Trophoblast cell (in vitro differentiated cells and primary cell): ENCODE data around the gene MYO5C.

ENCODE experiments used
- DNase-seq, 2 donors: peaks; one replicate each; pipeline ENCODE4 v3.0.0-alpha.2; 2016
- H2AFZ ChIP-seq: 2 replicates; pipeline ENCODE4 v1.6.1; 2013; ENCODE audit warnings: low read length, moderate library complexity, mild to moderate bottlenecking; ENCODE audit not compliant: insufficient read depth, poor library complexity
- H2AK5ac ChIP-seq: 2 replicates; pipeline ENCODE4 v1.6.1; 2013; ENCODE audit warnings: mild to moderate bottlenecking, low read length
- H2BK120ac ChIP-seq: 2 replicates; pipeline ENCODE4 v1.6.1; 2013; ENCODE audit warnings: low read length, mild to moderate bottlenecking, moderate library complexity; ENCODE audit not compliant: insufficient read depth, poor library complexity
- H2BK12ac ChIP-seq: 2 replicates; pipeline ENCODE4 v1.6.1; 2013; ENCODE audit warnings: mild to moderate bottlenecking, low read length, moderate library complexity
- H2BK5ac ChIP-seq: 2 replicates; pipeline ENCODE4 v1.6.1; 2013; ENCODE audit warnings: low read length, low read depth, moderate library complexity, mild to moderate bottlenecking; ENCODE audit not compliant: poor library complexity
- H3K14ac ChIP-seq: 2 replicates; pipeline ENCODE4 v1.6.1; 2013; ENCODE audit warnings: mild to moderate bottlenecking, low read length
- H3K18ac ChIP-seq: 2 replicates; pipeline ENCODE4 v1.6.1; 2013; ENCODE audit warnings: mild to moderate bottlenecking, low read length
- H3K23ac ChIP-seq: 2 replicates; pipeline ENCODE4 v1.6.1; 2013; ENCODE audit warnings: low read length
- H3K27ac ChIP-seq: 2 replicates; pipeline ENCODE4 v1.5.1; 2013; ENCODE audit warnings: low read depth, mild to moderate bottlenecking, inconsistent platforms, low read length, moderate library complexity
- H3K27me3 ChIP-seq: 2 replicates; pipeline ENCODE4 v1.6.1; 2013; ENCODE audit warnings: inconsistent platforms, mild to moderate bottlenecking, low read length, moderate library complexity; ENCODE audit not compliant: insufficient read depth
- H3K36me3 ChIP-seq, 2 experiments: 1 replicate in 1 of 2; 2 replicates in 1 of 2; pipeline ENCODE4 v1.6.1; 2013; ENCODE audit warnings: low read length in 2 of 2, mild to moderate bottlenecking in 2 of 2, moderate library complexity in 1 of 2; ENCODE audit not compliant: insufficient read depth in 2 of 2, control insufficient read depth in 1 of 2
- H3K4ac ChIP-seq: 2 replicates; pipeline ENCODE4 v1.6.1; 2013; ENCODE audit warnings: low read depth, mild to moderate bottlenecking, low read length, moderate library complexity
- H3K4me1 ChIP-seq, 2 experiments: 1 replicate in 1 of 2; 2 replicates in 1 of 2; pipeline ENCODE4 v1.6.1; 2013; ENCODE audit warnings: low read length in 2 of 2, mild to moderate bottlenecking in 2 of 2, moderate library complexity in 1 of 2; ENCODE audit not compliant: insufficient read depth in 2 of 2, control insufficient read depth in 1 of 2
- H3K4me2 ChIP-seq: 2 replicates; pipeline ENCODE4 v1.6.1; 2013; ENCODE audit warnings: inconsistent platforms, mild to moderate bottlenecking, low read length, moderate library complexity
- H3K4me3 ChIP-seq: 2 replicates; pipeline ENCODE4 v1.5.1; 2013; ENCODE audit warnings: mild to moderate bottlenecking, low read depth, low read length, inconsistent platforms
- H3K79me1 ChIP-seq: one replicate; pipeline ENCODE4 v1.6.1; 2013; ENCODE audit warnings: low read length
- H3K79me2 ChIP-seq: 2 replicates; pipeline ENCODE4 v1.6.1; 2013; ENCODE audit warnings: low read length, mild to moderate bottlenecking; ENCODE audit not compliant: control insufficient read depth, insufficient read depth, poor library complexity
- H3K9ac ChIP-seq: 2 replicates; pipeline ENCODE4 v1.6.1; 2013; ENCODE audit warnings: mild to moderate bottlenecking, low read length
- H3K9me3 ChIP-seq: 2 replicates; pipeline ENCODE4 v1.6.1; 2013; ENCODE audit warnings: low read depth, mild to moderate bottlenecking, control low read depth, inconsistent platforms, low read length; ENCODE audit not compliant: insufficient read depth
- H4K12ac ChIP-seq: 2 replicates; pipeline ENCODE4 v1.6.1; 2013; ENCODE audit warnings: low read depth, mild to moderate bottlenecking, low read length, moderate library complexity
- H4K8ac ChIP-seq: 2 replicates; pipeline ENCODE4 v1.6.1; 2013; ENCODE audit warnings: low read depth, mild to moderate bottlenecking, low read length, moderate library complexity
- H4K91ac ChIP-seq: one replicate; pipeline ENCODE4 v1.6.1; 2013; ENCODE audit warnings: low read depth, mild to moderate bottlenecking, low read length, moderate library complexity
- WGBS: extraction: QIAGEN DNeasy Blood & Tissue Kit; methylation state at CpG from one replicate; pipeline ENCODE4 v1.1.7; 2013; ENCODE audit warnings: missing lambda C conversion rate; ENCODE audit not compliant: insufficient read length, insufficient coverage; ENCODE audit errors: extremely low coverage; 5-methylcytosine and 5-hydroxymethylcytosine counted together

Gene MYO5C

GRCh38 chr15:52262364-52262763 lies 33.2 kb downstream of the MYO5C start:
- no peak overlapping the region for H3K9ac ChIP-seq
- peak overlapping the region; percentile 43 for H4K12ac ChIP-seq
- whole genome bisulfite sequencing, result no CpG with 5 or more reads among the region's 5 CpGs

GRCh38 chr15:52261498-52262242 lies 33.9 kb downstream of the MYO5C start:
- DNase-seq, result peak; percentile 79 to 84
- Histone ChIP-seq H4K91ac (peak overlapping the region; percentile 63), H4K12ac (peak overlapping the region; percentile 0)

More at GRCh38 chr15:52262364-52262763, 33.2 kb downstream of the MYO5C start:
- DNase-seq, result no peak
- Histone ChIP-seq H4K8ac (peak overlapping the region; percentile 67), H3K4me1 (peaks cover 21 to 26% of the 10 kb centered on the region in 2 experiments), H3K14ac (peak overlapping the region; percentile 71), H4K91ac (peak overlapping the region; percentile 82), H3K4ac (no peak overlapping the region), H2BK12ac (peak overlapping the region; percentile 66), H3K4me3 (no peak overlapping the region), H3K4me2 (no peak overlapping the region), H2BK5ac (peak overlapping the region; percentile 75), H3K18ac (peak overlapping the region; percentile 62), H3K27ac (peak overlapping the region; percentile 18), H2AFZ (no peak overlapping the region), H3K23ac (no peak overlapping the region), H3K79me1 (peaks cover 10% of the 10 kb centered on the region), H3K36me3 (no peaks in the 10 kb centered on the region), H3K27me3 (no peaks in the 10 kb centered on the region), H2AK5ac (peak overlapping the region; percentile 27), H3K9me3 (no peaks in the 10 kb centered on the region), H2BK120ac (peak overlapping the region; percentile 65), H3K79me2 (no peaks in the 10 kb centered on the region)

GRCh38 chr15:52261026-52261425 lies 34.6 kb downstream of the MYO5C start:
- peak overlapping the region; percentile 19 for H2BK12ac ChIP-seq
- peak overlapping the region; percentile 52 for H3K27ac ChIP-seq
- H2BK120ac ChIP-seq, result peak overlapping the region; percentile 35
- H3K18ac ChIP-seq, result no peak overlapping the region
- H3K9ac ChIP-seq, result no peak overlapping the region
- no peaks in the 10 kb centered on the region for H3K27me3 ChIP-seq
- peaks cover 10% of the 10 kb centered on the region for H3K79me1 ChIP-seq
- no peak overlapping the region for H3K4ac ChIP-seq
- H3K79me2 ChIP-seq, result no peaks in the 10 kb centered on the region
- H2AFZ ChIP-seq, result no peak overlapping the region
- H4K8ac ChIP-seq, result peak overlapping the region; percentile 14
- no CpG with 5 or more reads among the region's 10 CpGs for WGBS
- peak overlapping the region; percentile 63 for H4K91ac ChIP-seq
- H3K4me3 ChIP-seq, result no peak overlapping the region
- peak overlapping the region; percentile 24 for H2AK5ac ChIP-seq
- no peak overlapping the region for H3K4me2 ChIP-seq
- peak overlapping the region; percentile 0 for H4K12ac ChIP-seq
- H3K9me3 ChIP-seq, result no peaks in the 10 kb centered on the region
- peaks cover 21 to 26% of the 10 kb centered on the region in 2 experiments for H3K4me1 ChIP-seq
- no peak overlapping the region for H3K23ac ChIP-seq
- H3K36me3 ChIP-seq, result no peaks in the 10 kb centered on the region
- no peak overlapping the region for H2BK5ac ChIP-seq
- peak overlapping the region; percentile 62 for H3K14ac ChIP-seq
- DNase-seq, result no peak

More at GRCh38 chr15:52261498-52262242, 33.9 kb downstream of the MYO5C start:
- H3K9me3 ChIP-seq, result no peaks in the 10 kb centered on the region
- H3K27me3 ChIP-seq, result no peaks in the 10 kb centered on the region
- H3K4me1 ChIP-seq, result peaks cover 21 to 26% of the 10 kb centered on the region in 2 experiments
- H4K8ac ChIP-seq, result peak overlapping the region; percentile 14
- WGBS, result no CpG with 5 or more reads among the region's 8 CpGs
- H3K4me3 ChIP-seq, result no peak overlapping the region
- no peak overlapping the region for H3K9ac ChIP-seq
- H3K79me2 ChIP-seq, result no peaks in the 10 kb centered on the region
- H3K18ac ChIP-seq, result peak overlapping the region; percentile 67
- peak overlapping the region; percentile 35 for H2BK120ac ChIP-seq
- peak overlapping the region; percentile 42 for H2BK5ac ChIP-seq
- peak overlapping the region; percentile 8 for H2AFZ ChIP-seq
- peak overlapping the region; percentile 62 for H3K14ac ChIP-seq
- H2BK12ac ChIP-seq, result peak overlapping the region; percentile 19
- peak overlapping the region; percentile 25 for H3K4me2 ChIP-seq
- peaks cover 10% of the 10 kb centered on the region for H3K79me1 ChIP-seq
- H3K4ac ChIP-seq, result no peak overlapping the region
- peak overlapping the region; percentile 24 for H2AK5ac ChIP-seq
- no peak overlapping the region for H3K23ac ChIP-seq
- H3K27ac ChIP-seq, result peak overlapping the region; percentile 52
- H3K36me3 ChIP-seq, result no peaks in the 10 kb centered on the region

GRCh38 chr15:52259503-52259902 lies 36.1 kb downstream of the MYO5C start:
- Histone ChIP-seq H3K27me3 (no peaks in the 10 kb centered on the region), H3K23ac (no peak overlapping the region), H3K36me3 (no peaks in the 10 kb centered on the region), H3K14ac (no peak overlapping the region), H2BK120ac (no peak overlapping the region), H2BK5ac (no peak overlapping the region), H3K4me2 (no peak overlapping the region), H4K12ac (no peak overlapping the region), H2AK5ac (peak overlapping the region; percentile 23), H4K8ac (no peak overlapping the region), H3K18ac (no peak overlapping the region), H2BK12ac (peak overlapping the region; percentile 18), H3K79me1 (peaks cover 10% of the 10 kb centered on the region), H3K4me1 (peaks cover 21 to 26% of the 10 kb centered on the region in 2 experiments), H2AFZ (no peak overlapping the region), H3K27ac (no peak overlapping the region), H3K9ac (no peak overlapping the region), H3K79me2 (no peaks in the 10 kb centered on the region), H3K4ac (no peak overlapping the region), H3K4me3 (no peak overlapping the region), H3K9me3 (no peaks in the 10 kb centered on the region), H4K91ac (no peak overlapping the region)
- no CpG with 5 or more reads among the region's 4 CpGs for WGBS
- DNase-seq, result no peak
